ENCODE measurements around the gene SMIM14.

DNA sequence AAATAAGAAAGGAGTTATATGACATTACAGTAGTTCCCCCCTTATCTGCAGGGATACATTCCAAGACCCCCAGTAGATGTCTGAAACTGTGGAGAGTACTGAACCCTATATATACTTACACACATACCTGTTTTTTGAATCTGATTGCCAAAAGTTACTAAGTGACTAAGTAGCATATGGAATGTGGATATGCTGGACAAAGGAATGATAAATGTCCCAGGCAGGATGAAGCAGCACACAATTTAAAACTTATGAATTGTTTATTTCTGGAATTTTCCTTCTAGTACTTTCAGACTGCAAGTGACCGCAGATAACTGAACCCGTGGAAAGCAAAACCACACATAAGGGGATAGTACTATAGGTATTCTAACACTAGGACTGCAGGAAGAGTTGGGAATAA is 134.1 kb downstream of the SMIM14 start:
- TF ChIP-seq ZNF274 (IDR thresholded peaks at IDR 0.05; ENCODE audit: low read depth, low read length): no peak
- TF ChIP-seq YY1 (IDR thresholded peaks at IDR 0.05; ENCODE audit: insufficient read depth, insufficient read length): no peak
